HCT116 (cell line): ENCODE results near the gene OR8H1. TPM values are rescaled to one million over a fixed set of nuclear protein-coding genes. Genes with fewer than 3 reads are reported as not detected.

Experiments used
- total RNA-seq: library from RNA; stranded (reverse); gene quantifications from one replicate; pipeline ENCODE4 v1.2.1, GENCODE V29; 2021; ENCODE audit not compliant: unreplicated experiment

Gene OR8H1
- total RNA-seq, 1 experiment from 2014 or later, result not detected

Other genes starting within 250 kb of the OR8H1 start
- not detected for gene OR8I2, start 198.9 kb downstream of the OR8H1 start, total RNA-seq
- not detected for gene OR8H2, start 188.6 kb downstream of the OR8H1 start, total RNA-seq
- not detected for gene OR8H3, start 169.9 kb downstream of the OR8H1 start, total RNA-seq
- gene OR8J3, start 152.1 kb downstream of the OR8H1 start, total RNA-seq, result not detected
- not detected for gene OR8K5, start 131.9 kb downstream of the OR8H1 start, total RNA-seq
- gene OR5J2, start 115.6 kb downstream of the OR8H1 start, total RNA-seq, result not detected
- not detected for gene OR5T2, start 58.0 kb downstream of the OR8H1 start, total RNA-seq
- not detected for gene OR5T3, start 40.0 kb downstream of the OR8H1 start, total RNA-seq
- not detected for gene OR5T1, start 18.1 kb downstream of the OR8H1 start, total RNA-seq
- not detected for gene OR8K3, start 22.9 kb upstream of the OR8H1 start, total RNA-seq
- not detected for gene OR8K1, start 53.8 kb upstream of the OR8H1 start, total RNA-seq
- not detected for gene OR8J1, start 62.0 kb upstream of the OR8H1 start, total RNA-seq
- not detected for gene OR8U1, start 83.4 kb upstream of the OR8H1 start, total RNA-seq
- not detected for gene OR5AL1, start 120.4 kb upstream of the OR8H1 start, total RNA-seq
- not detected for gene OR5M3, start 181.1 kb upstream of the OR8H1 start, total RNA-seq
- gene OR5M8, start 199.1 kb upstream of the OR8H1 start, total RNA-seq, result not detected